ENCODE measurements around the gene RET. TPM values are rescaled to one million over a fixed set of nuclear protein-coding genes. Genes with fewer than 3 reads are reported as not detected.

The RET gene
- polyA plus RNA-seq, 1 donor: 3.4 TPM

DNA sequence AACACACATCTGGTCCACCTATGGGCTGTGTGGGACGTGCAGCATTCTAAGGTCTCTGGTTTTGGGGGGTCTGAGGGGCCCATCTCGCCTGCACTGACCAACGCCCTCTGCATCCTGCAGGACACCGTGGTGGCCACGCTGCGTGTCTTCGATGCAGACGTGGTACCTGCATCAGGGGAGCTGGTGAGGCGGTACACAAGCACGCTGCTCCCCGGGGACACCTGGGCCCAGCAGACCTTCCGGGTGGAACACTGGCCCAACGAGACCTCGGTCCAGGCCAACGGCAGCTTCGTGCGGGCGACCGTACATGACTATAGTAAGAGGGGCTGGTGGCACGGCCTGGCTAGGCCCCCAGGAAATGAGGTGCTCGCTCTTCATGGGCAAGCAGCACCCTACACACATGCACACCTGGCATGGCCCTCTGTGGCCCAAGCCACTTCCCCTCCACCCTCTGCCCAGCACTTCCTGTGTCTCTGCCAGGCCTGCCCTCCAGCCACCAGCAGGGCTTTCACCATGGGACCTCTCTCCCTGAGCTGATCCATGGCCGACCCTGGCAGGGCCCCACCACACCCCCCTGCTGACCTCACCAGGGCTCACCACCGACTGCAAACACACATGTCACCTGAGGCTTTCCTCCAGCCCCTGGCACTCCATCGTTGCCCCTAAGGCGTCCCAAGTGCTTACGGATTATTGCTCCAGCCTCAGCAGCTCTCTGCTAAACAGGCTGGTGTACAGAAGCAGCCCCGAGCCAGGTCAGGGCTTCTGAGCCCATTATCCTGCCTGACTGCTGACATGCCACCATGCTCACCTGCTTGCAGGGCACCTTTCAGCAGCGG, 29.6 kb downstream of the RET start:
- DNase-seq (ENCODE audit: low read depth): no peak

GRCh38 chr10:43108951-43109350, 32.1 kb downstream of the RET start:
- no peak for DNase-seq (ENCODE audit: low read depth)

DNA sequence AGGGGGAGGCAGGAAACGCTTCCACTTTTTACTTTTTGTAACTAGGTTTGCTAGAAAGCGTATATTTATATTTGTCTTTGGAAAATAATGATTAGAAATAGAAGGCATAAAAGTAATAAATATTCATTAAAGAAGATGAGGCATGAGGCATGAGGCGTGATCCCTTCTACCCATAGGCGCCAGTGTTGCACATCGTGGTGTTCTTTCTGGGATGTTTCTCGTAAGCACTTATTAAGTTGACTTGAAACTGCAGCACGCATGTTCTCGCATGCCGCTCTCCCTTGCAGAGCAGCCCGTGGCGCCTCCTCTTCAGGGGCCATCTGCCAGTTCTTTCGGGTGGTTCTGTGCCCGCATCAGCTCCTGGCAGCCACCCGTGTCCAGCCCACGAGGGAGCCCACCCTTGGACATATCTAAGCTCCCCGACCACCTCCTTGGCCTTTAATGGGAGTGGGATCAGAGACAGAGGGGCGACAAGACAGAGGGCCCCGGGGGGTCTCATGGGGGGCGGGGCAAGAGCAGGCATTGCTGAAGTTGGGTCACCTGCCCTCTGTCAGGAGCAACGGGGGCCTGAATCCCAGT, 32.9 kb downstream of the RET start:
- DNase-seq (ENCODE audit: low read depth): no peak

GRCh38 chr10:43110338-43111071, 33.6 kb downstream of the RET start:
- DNase-seq (ENCODE audit: low read depth): no peak

GRCh38 chr10:43111101-43111500, 34.2 kb downstream of the RET start:
- DNase-seq (ENCODE audit: low read depth): no peak

DNA sequence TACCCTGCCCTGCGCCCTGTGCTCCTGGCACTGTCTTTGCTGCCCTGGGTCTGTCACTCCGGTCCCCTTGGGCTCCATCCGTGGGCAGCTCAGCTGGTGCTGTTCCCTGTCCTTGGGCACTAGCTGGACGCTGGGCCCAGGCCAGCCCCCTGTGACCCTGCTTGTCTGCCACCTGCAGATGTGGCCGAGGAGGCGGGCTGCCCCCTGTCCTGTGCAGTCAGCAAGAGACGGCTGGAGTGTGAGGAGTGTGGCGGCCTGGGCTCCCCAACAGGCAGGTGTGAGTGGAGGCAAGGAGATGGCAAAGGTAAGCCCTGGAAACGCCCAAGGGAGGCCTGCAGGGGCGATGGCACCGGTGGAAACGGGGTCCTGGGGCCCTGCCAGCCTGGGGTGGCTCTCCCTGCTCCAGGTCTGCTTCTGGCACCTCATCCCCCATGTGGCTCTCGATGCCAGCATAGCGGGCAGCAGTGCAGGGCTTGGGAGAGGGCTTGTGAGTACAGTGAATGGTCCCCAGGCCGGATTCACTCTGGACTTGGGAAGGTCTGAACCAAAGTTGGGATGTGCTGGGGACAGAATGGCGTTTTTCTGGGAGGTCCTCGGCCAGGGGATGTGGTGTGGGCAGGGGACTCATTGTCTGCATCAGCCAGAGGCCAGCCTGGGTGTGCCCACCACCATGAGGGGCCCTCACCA, 35.2 kb downstream of the RET start:
- no peak for DNase-seq (ENCODE audit: low read depth)

DNA sequence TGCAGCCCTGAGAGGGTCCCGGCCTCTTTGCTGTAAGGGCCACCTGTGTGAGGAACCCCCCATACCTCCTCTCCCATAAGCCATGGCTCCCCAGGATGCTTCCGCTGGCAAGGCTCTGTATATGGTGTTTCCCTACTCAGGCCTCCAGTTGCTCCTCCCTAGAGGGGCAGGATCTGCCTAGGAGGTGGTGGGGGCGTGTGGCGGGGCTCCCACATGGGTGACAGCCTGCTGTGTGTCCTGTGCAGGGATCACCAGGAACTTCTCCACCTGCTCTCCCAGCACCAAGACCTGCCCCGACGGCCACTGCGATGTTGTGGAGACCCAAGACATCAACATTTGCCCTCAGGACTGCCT, 35.7 kb downstream of the RET start:
- no peak for DNase-seq (ENCODE audit: low read depth)

GRCh38 chr10:43113201-43114087, 36.6 kb downstream of the RET start:
- no peak for DNase-seq (ENCODE audit: low read depth)

DNA sequence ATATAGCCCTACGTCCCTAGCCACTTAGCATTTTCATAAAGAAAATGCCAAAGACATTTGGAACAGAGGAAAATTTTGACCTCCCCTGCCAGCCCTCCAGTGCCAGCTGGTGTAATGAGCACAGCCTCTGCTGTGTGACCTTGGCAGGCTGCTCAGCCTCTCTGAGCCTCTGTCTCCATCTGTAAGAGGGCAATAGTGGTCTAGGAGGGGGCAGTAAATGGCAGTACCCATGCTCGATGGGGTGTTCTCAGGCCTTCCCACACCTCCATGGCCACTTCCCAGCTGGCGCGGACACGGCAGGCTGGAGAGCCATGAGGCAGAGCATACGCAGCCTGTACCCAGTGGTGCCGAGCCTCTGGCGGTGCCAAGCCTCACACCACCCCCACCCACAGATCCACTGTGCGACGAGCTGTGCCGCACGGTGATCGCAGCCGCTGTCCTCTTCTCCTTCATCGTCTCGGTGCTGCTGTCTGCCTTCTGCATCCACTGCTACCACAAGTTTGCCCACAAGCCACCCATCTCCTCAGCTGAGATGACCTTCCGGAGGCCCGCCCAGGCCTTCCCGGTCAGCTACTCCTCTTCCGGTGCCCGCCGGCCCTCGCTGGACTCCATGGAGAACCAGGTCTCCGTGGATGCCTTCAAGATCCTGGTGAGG, 37.3 kb downstream of the RET start:
- no peak for DNase-seq (ENCODE audit: low read depth)

GRCh38 chr10:43114743-43115611, 38.1 kb downstream of the RET start:
- DNase-seq (ENCODE audit: low read depth): no peak

GRCh38 chr10:43115881-43116595, 39.2 kb downstream of the RET start:
- no peak for DNase-seq (ENCODE audit: low read depth)

DNA sequence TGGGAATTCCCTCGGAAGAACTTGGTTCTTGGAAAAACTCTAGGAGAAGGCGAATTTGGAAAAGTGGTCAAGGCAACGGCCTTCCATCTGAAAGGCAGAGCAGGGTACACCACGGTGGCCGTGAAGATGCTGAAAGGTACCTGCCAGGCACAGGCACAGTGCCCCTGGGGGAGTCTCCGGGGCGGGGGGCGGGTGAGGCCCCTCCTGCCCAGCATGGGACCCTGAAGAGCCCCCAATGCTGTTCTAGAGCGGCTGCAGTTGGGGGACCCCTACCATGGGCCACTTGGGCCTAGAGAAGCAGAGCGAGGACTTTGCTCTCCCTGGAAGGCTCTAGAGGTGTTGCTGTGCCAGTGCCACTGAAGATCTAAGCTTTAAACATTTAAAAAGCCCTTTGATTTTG, 39.7 kb downstream of the RET start:
- no peak for DNase-seq (ENCODE audit: low read depth)

DNA sequence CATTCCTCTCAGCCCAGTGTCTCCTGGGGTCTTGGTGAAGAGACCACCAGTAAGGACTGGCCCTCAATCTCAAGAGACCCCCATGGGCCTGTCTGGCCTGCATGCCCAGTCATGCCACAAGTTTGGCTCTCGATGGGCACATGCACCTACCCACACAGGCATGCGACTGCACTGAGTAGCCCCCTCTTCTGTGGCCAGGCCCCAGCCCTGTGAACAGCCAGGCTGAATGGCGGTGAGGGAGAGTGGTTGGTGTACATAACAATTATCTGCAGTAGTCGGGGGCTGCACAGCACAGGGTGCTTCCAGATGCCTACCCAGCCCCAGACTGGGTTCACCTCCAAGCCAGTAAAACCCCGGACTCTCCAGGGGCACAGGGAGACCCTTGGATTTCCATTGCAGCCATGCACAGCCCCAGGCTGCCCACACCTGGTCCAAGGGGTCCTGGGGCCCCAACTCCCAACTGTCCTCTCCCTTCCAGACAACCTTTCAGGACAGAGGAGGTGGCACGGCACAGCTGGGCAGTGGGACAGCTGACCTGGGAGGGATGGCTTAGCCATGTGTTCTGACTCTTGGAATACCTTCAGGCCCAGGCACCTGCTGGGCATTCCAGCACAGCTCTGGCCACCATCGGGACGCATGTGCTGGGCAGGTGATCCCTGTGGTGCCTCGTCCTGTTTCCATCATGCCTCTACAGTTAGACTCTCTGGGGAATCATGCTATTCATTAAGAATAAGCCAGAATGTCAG, 40.3 kb downstream of the RET start:
- DNase-seq (ENCODE audit: low read depth): no peak

- no peak for DNase-seq (ENCODE audit: low read depth)
These were observed 41.1 kb downstream of the RET start for GRCh38 chr10:43117777-43118583.

DNA sequence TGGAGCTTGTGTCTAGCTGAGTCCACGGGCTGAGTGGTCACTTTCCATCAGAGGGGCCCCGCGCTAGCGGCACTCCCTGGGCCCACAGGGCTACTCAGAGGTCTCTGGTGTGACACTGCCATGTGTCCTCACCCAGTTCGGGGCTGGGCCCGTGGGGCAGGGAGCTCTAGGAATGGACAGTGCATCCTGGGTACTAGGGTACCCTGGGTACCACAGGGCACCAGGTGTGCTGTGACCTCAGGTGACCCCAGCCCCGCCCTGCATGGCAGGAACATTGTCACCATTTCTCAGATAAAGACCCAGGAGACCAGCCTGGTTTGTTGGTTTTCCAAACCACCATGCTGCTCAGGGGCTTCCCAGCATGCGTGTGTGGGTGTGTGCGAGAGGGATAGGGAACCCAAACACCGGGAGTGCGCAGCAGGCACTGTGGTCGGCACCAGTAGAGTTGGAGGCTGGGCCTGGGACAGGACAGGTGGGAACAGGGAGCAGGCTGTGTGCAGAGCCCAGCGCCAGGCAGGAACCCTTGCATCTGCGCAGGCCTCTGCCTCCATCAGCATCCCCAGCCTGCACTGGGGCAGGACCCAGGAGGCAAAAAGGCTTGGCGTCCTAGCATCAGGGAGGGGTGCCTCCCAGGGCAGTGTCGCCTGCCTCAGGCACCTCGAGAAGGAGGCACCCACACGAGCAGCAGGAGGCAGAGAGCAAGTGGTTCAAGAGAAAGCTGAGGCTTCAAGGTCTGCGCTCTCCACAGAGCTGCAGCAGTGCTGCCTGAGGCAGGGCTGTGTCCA, 42.0 kb downstream of the RET start:
- no peak for DNase-seq (ENCODE audit: low read depth)

GRCh38 chr10:43119416-43120115, 42.7 kb downstream of the RET start:
- no peak for DNase-seq (ENCODE audit: low read depth)
